Stimulated activated CD8-positive, alpha-beta memory T cell treated with anti-CD3 and anti-CD28 coated beads, Interleukin-15, amount 100 ng/mL, for 24 hours (primary cell): Measurements from ENCODE around the gene PCDHGC4.
A peak's percentile ranks its signal among the peaks of the same experiment; 100 is the strongest.

ENCODE experiments used
- DNase-seq: peaks from one replicate; pipeline ENCODE4 v3.0.0-alpha.2; 2020; ENCODE audit warnings: low read depth

The PCDHGC4 gene

GRCh38 chr5:141512390-141512910, 27.6 kb downstream of the PCDHGC4 start:
- DNase-seq = peak; percentile 80

GRCh38 chr5:141512911-141513626, 28.2 kb downstream of the PCDHGC4 start:
- no peak for DNase-seq

- DNase-seq = no peak
Observed at GRCh38 chr5:141513627-141514329, 28.9 kb downstream of the PCDHGC4 start.

- DNase-seq = no peak
Observed at GRCh38 chr5:141514330-141515133, 29.7 kb downstream of the PCDHGC4 start.

GRCh38 chr5:141515141-141515540, 30.3 kb downstream of the PCDHGC4 start:
- no peak for DNase-seq

- no peak for DNase-seq
Observed at GRCh38 chr5:141515946-141516671, 31.3 kb downstream of the PCDHGC4 start.

- DNase-seq = no peak
Observed at GRCh38 chr5:141516672-141517025, 31.8 kb downstream of the PCDHGC4 start.

- no peak for DNase-seq
Observed at GRCh38 chr5:141517312-141517711, 32.5 kb downstream of the PCDHGC4 start.

- no peak for DNase-seq
Observed at GRCh38 chr5:141517880-141518617, 33.2 kb downstream of the PCDHGC4 start.

- no peak for DNase-seq
Observed at GRCh38 chr5:141518618-141519015, 33.8 kb downstream of the PCDHGC4 start.

GRCh38 chr5:141519605-141520565, 35.1 kb downstream of the PCDHGC4 start:
- DNase-seq = no peak

- DNase-seq = no peak
Observed at GRCh38 chr5:141521244-141521781, 36.5 kb downstream of the PCDHGC4 start.

- no peak for DNase-seq
Observed at GRCh38 chr5:141522301-141522700, 37.5 kb downstream of the PCDHGC4 start.

- no peak for DNase-seq
Observed at GRCh38 chr5:141523991-141524390, 39.2 kb downstream of the PCDHGC4 start.

GRCh38 chr5:141524604-141525597, 40.1 kb downstream of the PCDHGC4 start:
- no peak for DNase-seq

GRCh38 chr5:141525653-141526052, 40.8 kb downstream of the PCDHGC4 start:
- DNase-seq = no peak

GRCh38 chr5:141527426-141527825, 42.6 kb downstream of the PCDHGC4 start:
- no peak for DNase-seq

- DNase-seq = no peak
Observed at GRCh38 chr5:141528291-141528984, 43.6 kb downstream of the PCDHGC4 start.
